Natural killer cell treated with Interleukin-12 subunit alpha and Interleukin-12 subunit beta and Interleukin-15 and Interleukin-18, amount 100 ng/mL, for 72 hours (primary cell): ENCODE measurements around the gene CUEDC2. TPM values are rescaled to one million over a fixed set of nuclear protein-coding genes. Genes with fewer than 3 reads are reported as not detected.

ENCODE experiments used
- ATAC-seq, 2 donors: fragments of 150-1000 bp; cut with Tn5 transposase in 1 of 2; sonication (Bioruptor Pico), chemical (Tn5 transposase) in 1 of 2; 2 replicates each; pipeline ENCODE4 v1.10.0; 2021
- DNase-seq: peaks from one replicate; pipeline ENCODE4 v3.0.0; 2022; ENCODE audit warnings: low spot score
- H3K27ac Mint-ChIP-seq, 2 donors: 1 replicate in 1 of 2; 2 replicates in 1 of 2; pipeline ENCODE4 v1.8.0; 2022; ENCODE audit warnings: mixed read lengths in 2 of 2, mild to moderate bottlenecking in 1 of 2, moderate library complexity in 1 of 2
- H3K27me3 Mint-ChIP-seq, 2 donors: 1 replicate in 1 of 2; 2 replicates in 1 of 2; pipeline ENCODE4 v1.8.0; 2022; ENCODE audit warnings: mixed read lengths in 2 of 2
- H3K36me3 Mint-ChIP-seq: one replicate; pipeline ENCODE4 v1.8.0; 2022; ENCODE audit warnings: mixed read lengths
- H3K4me1 Mint-ChIP-seq, 2 donors: 1 replicate in 1 of 2; 2 replicates in 1 of 2; pipeline ENCODE4 v1.8.0; 2022; ENCODE audit warnings: low read depth in 2 of 2, mixed read lengths in 2 of 2, mild to moderate bottlenecking in 1 of 2
- H3K4me3 Mint-ChIP-seq: one replicate; pipeline ENCODE4 v1.8.0; 2022; ENCODE audit warnings: mixed read lengths
- H3K9me3 Mint-ChIP-seq: 2 replicates; pipeline ENCODE4 v1.8.0; 2022; ENCODE audit warnings: mixed read lengths
- total RNA-seq, 2 donors: library from RNA; stranded (reverse); gene quantifications; one replicate each; pipeline ENCODE4 v1.2.3, GENCODE V29; 2022

CUEDC2 gene
- total RNA-seq, 2 donors from 2014 or later = 39.8 to 58.5 TPM

- H3K4me1 Mint-ChIP-seq = peaks cover 28 to 51% of the 10 kb centered on the region in 2 donors
- peak overlapping the region; percentile 41 for H3K27ac Mint-ChIP-seq
- H3K27me3 Mint-ChIP-seq = peaks cover 20 to 28% of the 10 kb centered on the region in 2 donors
- no peaks in the 10 kb centered on the region for H3K9me3 Mint-ChIP-seq
- no peak overlapping the region for H3K4me3 Mint-ChIP-seq
- peaks cover 5% of the 10 kb centered on the region for H3K36me3 Mint-ChIP-seq
- ATAC-seq = no peak
- no peak for DNase-seq
These were observed 25.6 kb downstream of the CUEDC2 start for GRCh38 chr10:102406815-102407214.

DNA sequence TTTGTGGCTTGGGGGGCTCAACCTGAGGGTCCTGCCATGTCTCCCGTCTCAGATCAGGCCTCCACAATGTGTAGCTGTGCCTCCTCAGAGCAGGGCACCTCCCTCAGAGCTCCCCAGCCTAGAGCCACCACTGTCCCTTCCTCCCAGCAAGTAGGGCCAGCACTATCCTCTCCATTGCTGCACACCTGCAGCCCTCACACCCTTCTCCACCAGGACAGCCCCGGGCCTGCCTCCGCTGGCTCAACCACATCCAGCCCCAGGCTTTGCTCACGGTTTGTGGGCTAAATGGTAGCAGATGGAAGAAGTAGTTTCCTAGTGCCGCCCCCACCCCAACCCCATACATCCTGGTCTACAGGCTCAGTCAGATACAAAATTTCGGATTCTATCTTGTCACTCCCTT lies 26.7 kb downstream of the CUEDC2 start:
- no peak for ATAC-seq
- peaks cover 21 to 44% of the 10 kb centered on the region in 2 donors for H3K4me1 Mint-ChIP-seq
- peaks cover 11 to 18% of the 10 kb centered on the region in 2 donors for H3K27me3 Mint-ChIP-seq
- peaks cover 5% of the 10 kb centered on the region for H3K36me3 Mint-ChIP-seq
- DNase-seq = no peak
- H3K9me3 Mint-ChIP-seq = no peaks in the 10 kb centered on the region
- H3K27ac Mint-ChIP-seq = peak overlapping the region; percentile 41
- H3K4me3 Mint-ChIP-seq = no peak overlapping the region

DNA sequence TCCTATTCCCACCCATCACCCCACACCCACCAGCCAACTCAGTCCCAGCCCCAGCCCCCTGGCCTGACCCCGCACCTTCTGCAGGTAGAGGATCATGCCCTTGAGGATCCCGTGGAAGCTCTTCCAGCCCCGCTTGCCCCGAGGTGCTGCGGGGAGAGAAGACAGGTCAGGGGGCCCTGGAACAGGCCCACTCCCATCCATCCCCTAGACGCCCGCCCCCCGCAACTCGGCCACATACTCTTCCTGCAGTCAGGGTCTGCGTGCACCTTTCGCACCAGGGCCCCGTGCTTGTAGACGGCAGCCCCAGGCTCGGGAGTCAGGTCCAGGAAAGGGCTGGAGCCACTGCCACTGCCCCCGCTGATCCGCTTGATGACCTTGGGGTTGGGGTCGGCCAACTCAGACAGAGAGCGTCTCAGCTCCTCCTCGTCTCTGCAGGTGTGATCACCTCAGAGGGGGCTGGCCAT lies 27.2 kb downstream of the CUEDC2 start:
- Mint-ChIP-seq H3K9me3 (no peaks in the 10 kb centered on the region), H3K27me3 (peaks cover 11 to 17% of the 10 kb centered on the region in 2 donors), H3K4me3 (no peak overlapping the region), H3K36me3 (peaks cover 5% of the 10 kb centered on the region), H3K4me1 (peaks cover 20 to 48% of the 10 kb centered on the region in 2 donors), H3K27ac (peak overlapping the region in 1 of 2 donors; percentile 41)
- DNase-seq (no peak), ATAC-seq (no peak)

GRCh38 chr10:102404361-102405107 lies 27.8 kb downstream of the CUEDC2 start:
- H3K27me3 Mint-ChIP-seq = peaks cover 6 to 10% of the 10 kb centered on the region in 2 donors
- ATAC-seq (no peak), DNase-seq (no peak)
- H3K4me1 Mint-ChIP-seq = peaks cover 18 to 45% of the 10 kb centered on the region in 2 donors
- no peaks in the 10 kb centered on the region for H3K9me3 Mint-ChIP-seq
- H3K27ac Mint-ChIP-seq = no peak overlapping the region
- no peak overlapping the region for H3K4me3 Mint-ChIP-seq
- H3K36me3 Mint-ChIP-seq = peaks cover 2% of the 10 kb centered on the region

GRCh38 chr10:102403115-102403514 lies 29.3 kb downstream of the CUEDC2 start:
- H3K9me3 Mint-ChIP-seq = no peaks in the 10 kb centered on the region
- peaks cover under 1 to 2% of the 10 kb centered on the region in 2 donors for H3K27me3 Mint-ChIP-seq
- H3K27ac Mint-ChIP-seq = no peak overlapping the region
- H3K4me3 Mint-ChIP-seq = no peak overlapping the region
- H3K4me1 Mint-ChIP-seq = peaks cover 18 to 48% of the 10 kb centered on the region in 2 donors
- no peak for ATAC-seq
- DNase-seq = no peak
- H3K36me3 Mint-ChIP-seq = peaks cover 4% of the 10 kb centered on the region

DNA sequence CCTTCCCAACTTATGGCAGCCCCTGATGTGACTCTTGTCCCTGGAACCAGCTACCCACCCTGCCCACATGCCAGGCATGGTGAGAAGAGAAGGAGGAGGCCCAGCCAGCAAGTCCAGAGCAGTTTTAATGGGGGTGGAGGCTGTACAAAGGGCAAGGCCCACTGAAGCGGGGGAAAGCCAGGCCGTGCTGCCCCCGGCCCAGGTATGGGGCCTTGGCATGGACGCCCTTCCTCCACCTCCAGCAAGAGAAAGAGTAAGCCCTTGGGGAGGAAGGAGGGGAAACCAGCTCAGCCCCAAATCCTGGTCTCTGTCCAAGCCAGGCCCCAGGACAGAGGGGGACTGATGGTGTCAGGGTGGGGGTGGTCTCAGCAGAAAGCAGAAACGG lies 29.9 kb downstream of the CUEDC2 start:
- Mint-ChIP-seq H3K27ac (no peak overlapping the region), H3K4me1 (peaks cover 22 to 48% of the 10 kb centered on the region in 2 donors), H3K36me3 (peaks cover 7% of the 10 kb centered on the region), H3K4me3 (no peak overlapping the region), H3K9me3 (no peaks in the 10 kb centered on the region), H3K27me3 (no peaks in the 10 kb centered on the region)
- DNase-seq (no peak), ATAC-seq (no peak)

DNA sequence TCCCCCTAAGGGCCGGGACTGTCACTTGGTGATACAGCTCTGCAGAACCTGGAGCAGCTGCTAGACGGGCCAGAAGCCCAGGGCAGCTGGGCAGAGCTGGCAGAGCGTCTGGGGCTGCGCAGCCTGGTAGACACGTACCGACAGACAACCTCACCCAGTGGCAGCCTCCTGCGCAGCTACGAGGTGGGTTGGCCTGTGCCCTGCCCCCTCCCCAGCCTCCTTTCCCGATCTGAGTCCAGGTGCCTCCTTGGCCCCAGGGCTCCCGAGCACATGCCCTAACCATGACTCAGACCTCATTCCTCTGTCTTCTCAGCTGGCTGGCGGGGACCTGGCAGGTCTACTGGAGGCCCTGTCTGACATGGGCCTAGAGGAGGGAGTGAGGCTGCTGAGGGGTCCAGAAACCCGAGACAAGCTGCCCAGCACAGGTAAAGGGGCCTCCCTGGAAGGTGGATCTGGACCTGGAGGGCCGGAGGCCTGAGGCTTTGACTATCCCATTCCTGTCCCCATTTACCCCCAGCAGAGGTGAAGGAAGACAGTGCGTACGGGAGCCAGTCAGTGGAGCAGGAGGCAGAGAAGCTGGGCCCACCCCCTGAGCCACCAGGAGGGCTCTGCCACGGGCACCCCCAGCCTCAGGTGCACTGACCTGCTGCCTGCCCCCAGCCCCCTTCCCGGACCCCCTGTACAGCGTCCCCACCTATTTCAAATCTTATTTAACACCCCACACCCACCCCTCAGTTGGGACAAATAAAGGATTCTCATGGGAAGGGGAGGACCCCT lies 30.5 kb downstream of the CUEDC2 start:
- H3K27me3 Mint-ChIP-seq = no peaks in the 10 kb centered on the region
- DNase-seq (no peak), ATAC-seq (no peak)
- no peak overlapping the region for H3K4me3 Mint-ChIP-seq
- peaks cover 28 to 49% of the 10 kb centered on the region in 2 donors for H3K4me1 Mint-ChIP-seq
- H3K9me3 Mint-ChIP-seq = no peaks in the 10 kb centered on the region
- no peak overlapping the region for H3K27ac Mint-ChIP-seq
- H3K36me3 Mint-ChIP-seq = peaks cover 7% of the 10 kb centered on the region

DNA sequence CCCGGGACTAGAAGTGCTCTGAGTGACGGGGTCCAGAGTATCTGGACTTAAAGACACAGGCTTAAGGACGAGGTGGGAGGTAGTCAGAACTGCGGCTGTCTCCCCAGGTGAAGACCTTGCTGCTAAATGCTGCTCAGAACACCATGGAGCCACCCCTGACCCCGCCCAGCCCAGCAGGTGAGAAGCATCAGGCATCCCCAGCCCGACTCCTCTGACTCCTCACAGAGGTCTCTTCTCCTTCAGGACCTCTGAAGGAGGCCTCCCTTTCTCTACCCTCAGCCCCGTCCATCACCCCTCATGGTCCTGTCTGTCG lies 31.1 kb downstream of the CUEDC2 start:
- Mint-ChIP-seq H3K4me1 (peaks cover 30 to 50% of the 10 kb centered on the region in 2 donors), H3K9me3 (no peaks in the 10 kb centered on the region), H3K27me3 (no peaks in the 10 kb centered on the region), H3K36me3 (peaks cover 7% of the 10 kb centered on the region), H3K27ac (no peak overlapping the region), H3K4me3 (no peak overlapping the region)
- ATAC-seq = no peak
- DNase-seq = no peak

- Mint-ChIP-seq H3K27me3 (no peaks in the 10 kb centered on the region), H3K9me3 (no peaks in the 10 kb centered on the region), H3K4me3 (no peak overlapping the region), H3K36me3 (peaks cover 7% of the 10 kb centered on the region), H3K4me1 (peaks cover 25 to 49% of the 10 kb centered on the region in 2 donors), H3K27ac (peak overlapping the region in 1 of 2 donors; percentile 43)
- ATAC-seq = no peak
- DNase-seq = no peak
These were observed 31.6 kb downstream of the CUEDC2 start for GRCh38 chr10:102400598-102401341.

GRCh38 chr10:102400076-102400475 lies 32.3 kb downstream of the CUEDC2 start:
- Mint-ChIP-seq H3K4me1 (peaks cover 24 to 44% of the 10 kb centered on the region in 2 donors), H3K4me3 (peak overlapping the region; percentile 95), H3K27ac (peak overlapping the region in 1 of 2 donors; percentile 61), H3K27me3 (no peaks in the 10 kb centered on the region), H3K36me3 (peaks cover 7% of the 10 kb centered on the region), H3K9me3 (no peaks in the 10 kb centered on the region)
- no peak for DNase-seq
- ATAC-seq = no peak

GRCh38 chr10:102399217-102400021 lies 33.0 kb downstream of the CUEDC2 start:
- Mint-ChIP-seq H3K27ac (peak overlapping the region; percentile 16 to 99), H3K4me3 (peak overlapping the region; percentile 95), H3K36me3 (peaks cover 7% of the 10 kb centered on the region), H3K9me3 (no peaks in the 10 kb centered on the region), H3K27me3 (no peaks in the 10 kb centered on the region), H3K4me1 (peaks cover 24 to 44% of the 10 kb centered on the region in 2 donors)
- ATAC-seq (peak; percentile 71 to 74), DNase-seq (peak; percentile 90)

DNA sequence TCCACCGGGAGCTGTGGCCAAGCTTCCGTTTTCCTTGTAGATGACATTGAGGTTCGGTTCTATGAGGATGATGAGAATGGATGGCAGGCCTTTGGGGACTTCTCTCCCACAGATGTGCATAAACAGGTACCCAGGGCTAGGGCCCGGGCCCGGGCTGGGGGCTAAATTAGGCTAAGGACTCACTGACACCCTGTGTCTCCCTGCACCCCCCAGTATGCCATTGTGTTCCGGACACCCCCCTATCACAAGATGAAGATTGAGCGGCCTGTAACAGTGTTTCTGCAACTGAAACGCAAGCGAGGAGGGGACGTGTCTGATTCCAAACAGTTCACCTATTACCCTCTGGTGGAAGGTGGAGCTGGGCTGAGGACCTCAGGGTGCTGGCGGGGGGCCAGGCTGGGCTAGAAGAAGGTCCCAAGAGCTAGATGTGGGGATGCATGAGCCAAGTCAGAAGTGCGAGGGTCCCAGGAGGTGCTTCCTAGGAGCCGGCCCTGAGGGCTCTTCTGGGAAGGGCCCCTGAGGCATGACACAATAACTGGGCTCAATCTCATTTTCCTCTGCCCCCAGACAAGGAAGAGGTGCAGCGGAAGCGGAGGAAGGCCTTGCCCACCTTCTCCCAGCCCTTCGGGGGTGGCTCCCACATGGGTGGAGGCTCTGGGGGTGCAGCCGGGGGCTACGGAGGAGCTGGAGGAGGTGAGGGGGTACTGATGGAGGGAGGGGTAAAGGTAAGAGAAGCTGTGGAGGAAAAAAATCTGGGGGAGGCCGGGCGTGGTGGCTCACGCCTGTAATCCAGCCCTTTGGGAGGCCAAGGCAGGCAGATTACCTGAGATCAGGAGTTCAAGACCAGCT lies 34.0 kb downstream of the CUEDC2 start:
- Mint-ChIP-seq H3K36me3 (peaks cover 7% of the 10 kb centered on the region), H3K27ac (peak overlapping the region; percentile 95 to 99), H3K9me3 (no peaks in the 10 kb centered on the region), H3K27me3 (no peaks in the 10 kb centered on the region), H3K4me1 (peaks cover 29 to 43% of the 10 kb centered on the region in 2 donors), H3K4me3 (peak overlapping the region; percentile 95)
- no peak for ATAC-seq
- DNase-seq = peak; percentile 59
